ENCODE results near the gene SSH2.

SSH2 gene

DNA sequence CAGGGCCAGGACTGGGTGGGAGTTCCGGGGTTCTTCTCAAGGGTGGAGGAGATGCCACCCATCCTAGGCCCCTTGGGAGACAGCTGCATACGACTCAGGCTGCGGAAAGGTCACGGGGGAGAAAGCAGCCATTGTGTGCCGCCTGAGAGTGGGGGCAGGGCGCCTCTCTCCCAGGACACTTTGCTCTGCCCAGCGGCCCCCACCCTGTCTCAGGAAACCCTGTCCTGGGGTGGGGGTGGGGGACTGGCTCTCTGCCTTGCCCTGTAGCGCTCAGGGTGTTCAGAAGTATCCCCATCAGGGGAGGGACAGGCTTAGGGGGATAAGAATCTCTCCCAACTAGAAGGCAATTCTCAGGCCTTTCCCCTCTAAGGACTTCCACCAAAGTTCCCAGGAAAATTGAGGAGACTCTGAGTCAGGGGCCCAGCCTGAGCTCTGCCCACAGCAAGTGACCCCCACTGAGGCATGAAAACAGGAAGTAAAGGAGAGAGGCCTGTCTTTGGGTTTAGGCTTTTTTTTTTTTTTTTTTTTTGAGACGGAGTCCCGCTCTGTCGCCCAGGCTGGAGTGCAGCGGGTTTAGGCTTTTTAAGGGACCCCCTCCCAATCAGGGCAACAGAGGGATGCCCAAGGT is 345.5 kb downstream of the SSH2 start:
- no peak for DNase-seq

DNA sequence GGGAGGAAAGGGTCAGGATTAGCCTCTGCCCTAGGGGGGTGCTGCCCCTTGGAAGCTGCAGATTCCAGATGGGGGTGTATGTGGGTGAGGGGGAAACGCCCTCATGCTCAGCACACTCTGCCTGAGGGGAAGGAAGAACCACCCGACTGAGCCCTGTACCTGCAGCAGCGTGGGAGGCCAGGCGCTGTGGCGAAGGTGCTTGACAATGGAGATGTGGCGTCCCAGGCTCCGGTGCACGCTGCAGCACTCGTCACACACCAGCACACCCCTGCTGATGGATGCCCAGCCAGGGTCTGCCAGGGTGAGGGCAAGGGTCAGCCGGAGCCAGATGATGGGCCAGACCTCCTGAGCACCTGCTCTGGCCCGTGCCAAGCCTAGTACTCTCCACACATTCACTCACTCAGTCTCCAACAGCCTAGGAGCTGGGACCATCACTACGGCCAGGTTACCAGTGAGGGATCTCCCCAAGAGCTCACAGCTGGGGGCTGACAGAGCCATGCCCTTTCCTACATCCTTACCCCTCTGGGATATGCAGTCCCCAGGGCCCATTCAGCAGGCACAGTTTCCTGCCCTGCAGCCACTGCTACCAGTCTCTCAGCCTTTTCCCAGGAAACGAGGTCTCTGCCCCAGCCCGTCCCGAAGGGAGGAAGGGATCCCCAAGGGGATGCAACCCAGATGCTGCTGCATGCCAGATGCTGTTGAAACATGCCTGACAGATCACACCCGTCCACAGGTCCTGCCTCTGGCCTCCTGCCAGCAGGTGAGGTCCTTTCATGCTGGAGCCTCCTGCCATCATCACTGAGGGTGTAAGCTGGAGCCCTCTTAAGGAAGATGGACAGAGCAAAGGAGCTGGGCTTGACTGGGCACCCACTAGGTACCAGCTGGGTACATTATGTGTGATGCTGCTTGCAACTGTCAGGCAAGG is 346.4 kb downstream of the SSH2 start:
- no peak for DNase-seq

GRCh38 chr17:29582772-29583171 is 347.3 kb downstream of the SSH2 start:
- DNase-seq: no peak

DNA sequence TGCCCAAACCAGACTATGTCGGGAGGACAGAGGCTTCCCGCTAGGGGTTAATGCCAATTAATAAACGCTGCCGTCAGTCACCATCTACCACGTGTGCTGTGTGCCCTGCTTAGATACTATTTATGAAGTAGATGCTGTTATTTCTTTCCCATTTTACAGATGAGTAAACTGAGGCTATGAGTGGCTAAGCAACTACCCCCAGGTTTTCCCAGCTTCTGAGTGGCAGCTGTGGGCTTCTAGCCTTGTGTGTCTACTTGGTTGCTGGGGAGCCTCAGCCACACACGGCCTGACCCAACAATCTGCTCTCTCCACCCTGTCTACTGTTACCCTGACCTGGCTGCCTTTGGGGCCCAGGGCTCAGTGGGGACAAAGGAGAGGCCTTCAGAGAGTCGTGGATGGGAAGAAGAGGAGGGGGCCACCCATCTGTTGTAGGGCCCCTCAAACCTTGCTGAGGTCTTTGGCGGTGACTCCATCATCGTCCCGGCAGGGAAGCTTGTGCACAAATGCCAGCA is 347.7 kb downstream of the SSH2 start:
- DNase-seq: no peak

- no peak for DNase-seq
Measured at GRCh38 chr17:29581583-29582253, 348.3 kb downstream of the SSH2 start.

GRCh38 chr17:29579866-29580771 is 349.9 kb downstream of the SSH2 start:
- DNase-seq: peak; percentile 76

DNA sequence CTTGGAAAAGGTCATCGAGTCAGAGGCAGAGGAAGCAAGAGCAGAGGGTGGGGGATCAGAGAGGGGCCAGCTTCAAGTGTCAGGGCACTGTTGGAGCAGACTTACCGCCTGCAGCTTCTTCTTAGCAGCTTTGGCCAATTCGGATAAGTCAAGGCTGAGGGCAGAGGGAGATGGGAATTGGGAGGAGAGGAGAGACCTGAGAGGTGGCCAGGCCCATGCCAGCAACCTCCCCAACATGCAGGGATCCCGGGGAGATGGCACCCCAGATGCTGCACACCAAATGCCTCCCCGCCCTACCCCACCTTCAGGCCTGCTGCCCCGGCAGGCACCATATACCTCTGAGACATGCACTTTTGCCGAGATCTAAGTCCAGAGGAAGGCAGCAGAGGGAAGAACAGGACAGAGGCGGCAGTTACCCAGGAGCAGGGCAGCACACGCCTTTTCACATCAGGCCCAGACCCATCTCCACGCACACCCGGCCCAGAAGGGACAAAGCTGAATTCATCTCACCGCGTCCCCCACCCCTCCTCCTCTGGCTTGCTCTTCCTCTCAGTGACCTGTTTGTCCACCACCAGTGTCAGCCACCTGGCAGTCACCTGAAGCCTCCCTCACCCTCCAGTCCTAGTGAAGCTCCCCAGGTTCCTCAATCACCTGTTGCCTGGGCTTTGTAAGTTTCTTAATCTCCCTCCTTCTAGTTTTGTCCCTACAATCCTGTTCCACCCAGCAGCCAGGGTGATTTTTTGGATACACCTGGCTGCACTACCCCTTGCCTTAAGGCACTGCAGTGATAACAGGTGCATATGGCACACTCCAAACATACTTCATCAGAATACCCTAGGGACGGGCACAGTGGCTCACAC is 351.2 kb downstream of the SSH2 start:
- DNase-seq: no peak

GRCh38 chr17:29577385-29578211 is 352.4 kb downstream of the SSH2 start:
- no peak for DNase-seq

DNA sequence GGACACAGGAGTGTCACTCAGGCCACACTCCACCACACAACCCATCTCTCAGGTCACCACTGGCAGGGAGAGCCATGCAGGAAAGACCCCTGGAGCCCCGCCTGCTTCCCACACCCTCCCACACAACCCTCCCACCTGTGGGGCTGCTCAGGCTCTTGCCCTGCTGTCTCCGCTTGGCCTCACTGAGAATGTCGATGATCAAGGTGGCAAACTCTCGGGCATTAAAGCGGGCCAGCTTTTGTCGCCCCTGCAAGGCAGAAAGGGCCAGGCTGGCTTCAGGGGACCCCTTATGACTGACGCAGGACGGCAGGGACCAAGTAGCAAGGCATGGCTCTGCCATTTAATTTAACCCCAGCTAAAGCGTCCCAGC is 353.0 kb downstream of the SSH2 start:
- no peak for DNase-seq

GRCh38 chr17:29576214-29577000 is 353.6 kb downstream of the SSH2 start:
- no peak for DNase-seq
